ENCODE data around the gene LRRN2.
"Not testable (repeated sequence)": the region's sequence is repeated elsewhere in the genome, so short reads cannot be mapped to it uniquely, and the experiment has no call there.

The LRRN2 gene

DNA sequence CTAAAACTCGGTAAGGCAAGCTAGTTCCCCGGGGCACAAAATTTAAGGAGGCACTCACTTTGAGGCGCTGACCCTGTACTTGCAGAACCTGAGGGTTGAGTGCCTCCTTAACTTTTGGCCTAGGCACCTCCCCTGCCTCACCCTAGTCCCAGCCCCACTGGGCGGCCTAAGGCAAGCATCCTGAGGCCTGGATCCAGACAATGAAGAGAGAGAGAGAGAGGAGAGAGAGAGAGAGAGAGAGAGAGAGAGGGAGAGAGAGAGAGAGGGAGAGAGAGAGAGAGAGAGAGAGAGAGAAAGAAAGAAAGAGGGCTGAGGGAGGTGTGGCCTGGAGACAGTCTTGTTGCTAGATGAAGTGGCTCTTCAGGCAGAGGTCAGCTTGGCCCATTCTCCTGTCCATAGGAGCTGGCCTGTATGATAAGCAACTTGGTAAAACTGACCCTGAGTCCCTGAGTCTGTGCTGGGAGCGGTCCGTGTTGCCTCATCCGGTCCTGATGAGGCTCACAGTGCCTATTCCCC, 7.4 kb upstream of the LRRN2 start:
- DNase-seq (ENCODE audit: low read depth in 2 of 2): no peak

- no peak for DNase-seq (ENCODE audit: low read depth in 2 of 2)
Measured at GRCh38 chr1:204692325-204692840, 6.8 kb upstream of the LRRN2 start.

DNA sequence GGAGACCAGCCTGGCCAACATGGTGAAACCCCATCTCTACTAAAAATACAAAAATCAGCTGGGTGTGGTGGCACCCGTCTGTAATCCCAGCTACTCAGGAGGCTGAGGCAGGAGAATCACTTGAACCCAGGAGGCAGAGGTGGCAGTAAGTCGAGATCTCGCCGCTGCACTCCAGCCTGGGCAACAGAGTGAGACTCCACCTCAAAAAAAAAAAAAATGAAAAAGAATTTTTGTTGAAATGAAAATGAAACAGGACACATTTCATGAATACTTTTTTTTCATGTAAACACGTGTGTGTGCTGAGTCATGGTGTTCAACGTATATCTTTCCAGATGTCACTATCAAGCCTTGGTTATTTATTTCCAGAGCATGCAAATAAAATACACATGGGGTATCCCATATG, 5.8 kb upstream of the LRRN2 start:
- DNase-seq (ENCODE audit: low read depth in 2 of 2): not testable (repeated sequence)

DNA sequence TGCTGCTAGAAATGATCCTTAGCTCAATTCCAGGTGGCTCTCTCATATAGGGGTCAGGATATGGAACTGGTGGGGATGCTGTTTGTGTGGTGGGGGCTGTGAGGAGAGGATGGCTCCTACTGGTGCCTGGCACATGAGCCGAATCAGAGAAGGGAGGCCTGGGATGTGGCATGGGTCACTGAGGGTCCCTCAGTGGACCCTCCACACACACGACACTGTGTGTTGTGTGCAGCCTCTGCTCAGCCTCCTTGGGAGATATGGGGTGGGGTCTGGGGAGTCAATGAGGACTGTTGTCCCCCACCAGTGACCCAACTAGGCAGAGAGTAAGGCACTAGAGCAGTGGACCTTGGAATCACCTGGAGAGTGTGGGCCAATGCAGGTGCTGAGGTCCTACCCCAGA, 3.2 kb upstream of the LRRN2 start:
- no peak for DNase-seq (ENCODE audit: low read depth in 2 of 2)

- DNase-seq (ENCODE audit: low read depth in 2 of 2): no peak
Measured at GRCh38 chr1:204688007-204688406, 2.5 kb upstream of the LRRN2 start.

DNA sequence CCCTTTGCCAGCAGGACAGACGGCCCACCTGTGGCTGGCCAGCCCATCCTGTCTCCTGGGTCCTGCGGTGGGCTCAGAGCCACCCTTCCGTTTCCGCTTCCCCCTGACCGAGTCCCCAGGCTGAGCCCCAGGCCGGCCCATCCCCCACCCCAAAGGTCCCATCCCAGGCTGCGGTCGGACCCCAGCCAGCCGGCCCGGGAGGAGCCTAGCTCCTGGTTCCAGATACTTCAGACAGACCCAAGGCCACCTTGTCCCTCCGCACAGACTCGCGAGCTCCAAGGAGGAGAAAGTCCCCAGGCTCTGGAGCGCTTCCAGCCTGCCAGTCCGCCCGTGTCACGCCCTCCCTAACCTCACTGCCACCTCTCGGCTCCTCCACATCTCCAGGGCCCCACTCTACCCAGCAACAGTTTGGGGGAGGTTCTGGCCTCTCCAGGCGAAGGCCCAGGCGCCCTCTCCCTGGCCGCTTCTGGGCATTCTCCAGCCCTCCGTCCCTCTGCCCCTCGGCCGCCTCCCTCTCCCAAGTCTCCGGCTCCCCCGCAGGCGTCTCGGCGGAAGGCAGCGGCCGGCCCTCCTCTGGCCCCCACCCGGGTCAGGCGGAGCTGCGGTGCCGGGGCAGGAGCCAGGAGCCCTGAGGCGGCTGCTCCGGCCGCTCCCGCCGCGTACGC, 835 bp downstream of the LRRN2 start:
- no peak for DNase-seq (ENCODE audit: low read depth in 2 of 2)

GRCh38 chr1:204684206-204684570, 1.4 kb downstream of the LRRN2 start:
- no peak for DNase-seq (ENCODE audit: low read depth in 2 of 2)

- DNase-seq (ENCODE audit: low read depth in 2 of 2): no peak
Measured at GRCh38 chr1:204683284-204684205, 2.0 kb downstream of the LRRN2 start.

DNA sequence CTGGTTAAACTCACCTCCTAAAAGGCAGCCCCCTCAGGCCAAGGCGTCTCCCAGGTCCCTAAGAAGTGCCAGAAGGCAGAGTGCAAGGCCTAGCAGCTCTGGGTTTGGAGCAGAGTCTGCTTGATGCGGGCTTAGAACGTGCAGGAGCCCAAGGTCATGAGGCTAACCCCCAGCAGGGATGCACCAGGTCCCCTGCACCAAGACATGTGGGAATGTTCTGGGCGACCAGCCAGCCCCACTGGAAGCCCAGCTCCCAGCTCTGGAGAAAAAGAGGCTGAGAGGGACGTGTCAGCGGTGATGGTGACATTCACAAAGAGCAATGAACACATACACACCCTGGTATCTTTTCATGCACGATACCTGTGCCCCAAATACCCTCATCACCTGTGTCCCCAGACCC, 5.1 kb downstream of the LRRN2 start:
- no peak for DNase-seq (ENCODE audit: low read depth in 2 of 2)

- DNase-seq (ENCODE audit: low read depth in 2 of 2): no peak
Measured at GRCh38 chr1:204680051-204680450, 5.5 kb downstream of the LRRN2 start.

DNA sequence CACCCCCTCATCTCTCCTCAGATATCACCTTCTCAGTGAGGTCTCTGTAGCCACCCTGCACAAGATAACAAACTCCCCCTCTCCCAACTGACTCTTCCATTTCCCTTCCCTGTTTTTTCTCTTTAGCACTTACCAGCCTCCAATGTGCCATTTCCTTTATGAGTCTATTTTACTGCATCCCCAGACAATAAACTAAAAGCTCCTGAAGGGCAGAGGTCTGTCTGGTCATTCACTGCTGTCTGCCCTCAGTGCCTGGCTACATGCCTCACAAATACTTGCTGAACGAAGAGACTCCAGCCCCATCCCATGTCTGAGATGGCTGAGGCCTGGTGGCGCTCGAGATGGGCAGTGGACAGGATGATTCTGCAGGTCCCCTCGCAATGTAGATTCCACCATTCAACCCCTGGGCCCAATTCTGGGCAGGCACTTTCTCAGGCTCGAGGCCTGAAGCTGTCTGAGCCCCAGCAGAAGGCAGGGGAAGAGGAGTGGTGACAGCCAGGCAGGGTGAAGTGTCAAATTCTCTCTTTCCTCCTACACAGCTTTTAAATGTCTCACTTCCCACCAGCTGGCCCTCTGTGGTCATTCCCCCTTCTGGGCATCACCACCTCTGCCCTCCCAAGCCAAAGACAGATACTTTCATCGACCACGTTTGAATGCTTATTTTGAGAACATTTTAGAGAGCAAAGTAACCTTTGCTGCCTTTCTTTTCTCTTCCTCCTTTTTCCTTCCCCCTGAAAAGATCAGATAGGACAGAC, 6.6 kb downstream of the LRRN2 start:
- DNase-seq (ENCODE audit: low read depth in 2 of 2): no peak

DNA sequence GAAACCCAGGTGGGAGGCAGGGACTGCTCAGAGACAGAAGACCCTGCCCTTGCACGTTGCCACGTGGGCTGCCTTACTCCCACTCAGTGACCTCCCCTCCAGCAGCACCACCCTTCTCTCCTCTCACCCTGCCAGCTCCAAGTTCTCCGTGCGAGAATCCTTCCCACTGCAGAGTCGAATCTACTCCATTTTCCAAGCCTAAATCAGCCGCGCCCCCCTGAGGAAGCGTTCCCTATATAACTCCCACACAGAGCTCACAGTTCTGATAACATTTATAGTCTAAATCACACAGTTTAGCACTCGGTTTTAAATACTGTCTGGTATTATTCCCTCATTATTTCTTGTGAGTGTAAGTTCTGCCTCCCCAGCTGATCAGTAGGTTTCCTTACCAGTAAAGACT, 7.7 kb downstream of the LRRN2 start:
- DNase-seq (ENCODE audit: low read depth in 2 of 2): no peak

- DNase-seq (ENCODE audit: low read depth in 2 of 2): no peak
Measured at GRCh38 chr1:204676043-204676442, 9.5 kb downstream of the LRRN2 start.

GRCh38 chr1:204673909-204674649, 11.5 kb downstream of the LRRN2 start:
- no peak for DNase-seq (ENCODE audit: low read depth in 2 of 2)

DNA sequence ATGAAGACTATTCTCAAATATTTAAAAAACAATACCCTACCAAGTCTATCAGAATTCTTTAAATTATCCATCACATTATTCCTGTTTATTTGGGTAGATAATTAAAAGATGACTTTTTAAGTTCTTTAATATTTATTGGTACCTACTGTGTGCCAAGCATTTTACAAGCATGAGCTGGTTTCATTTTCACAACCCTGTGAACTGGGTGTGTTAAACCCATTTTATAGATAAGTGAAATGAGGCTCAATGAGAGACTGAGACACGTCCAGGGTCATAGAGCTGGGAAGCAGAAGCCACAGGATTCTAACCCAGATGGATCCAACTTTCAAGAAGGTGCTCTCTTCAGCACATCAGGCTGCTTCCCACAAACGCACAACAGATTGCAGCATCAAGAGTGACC, 12.3 kb downstream of the LRRN2 start:
- DNase-seq (ENCODE audit: low read depth in 2 of 2): no peak

GRCh38 chr1:204672482-204673121, 12.9 kb downstream of the LRRN2 start:
- no peak for DNase-seq (ENCODE audit: low read depth in 2 of 2)

DNA sequence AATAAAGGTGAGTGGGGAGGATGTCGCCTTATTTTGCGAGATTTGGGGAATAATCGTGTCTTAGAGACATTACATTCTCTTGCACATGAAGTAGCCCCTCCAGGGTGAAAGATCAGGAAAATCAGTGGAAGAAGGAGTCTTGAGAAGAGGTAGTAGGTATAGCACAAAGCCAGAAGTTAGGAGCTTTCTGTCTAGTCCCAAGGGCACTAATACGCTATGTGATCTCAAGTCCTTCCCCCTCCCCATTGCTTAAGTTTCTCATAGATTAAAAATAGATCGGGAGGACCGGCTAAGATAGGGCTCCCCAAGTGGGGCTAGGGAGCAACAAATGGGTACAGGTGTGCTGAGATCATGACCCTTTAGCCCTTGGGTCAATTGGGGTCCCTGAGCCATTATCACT, 13.5 kb downstream of the LRRN2 start:
- no peak for DNase-seq (ENCODE audit: low read depth in 2 of 2)

- no peak for DNase-seq (ENCODE audit: low read depth in 2 of 2)
Measured at GRCh38 chr1:204670152-204670927, 15.2 kb downstream of the LRRN2 start.

- no peak for DNase-seq (ENCODE audit: low read depth in 2 of 2)
Measured at GRCh38 chr1:204669579-204669978, 16.0 kb downstream of the LRRN2 start.

DNA sequence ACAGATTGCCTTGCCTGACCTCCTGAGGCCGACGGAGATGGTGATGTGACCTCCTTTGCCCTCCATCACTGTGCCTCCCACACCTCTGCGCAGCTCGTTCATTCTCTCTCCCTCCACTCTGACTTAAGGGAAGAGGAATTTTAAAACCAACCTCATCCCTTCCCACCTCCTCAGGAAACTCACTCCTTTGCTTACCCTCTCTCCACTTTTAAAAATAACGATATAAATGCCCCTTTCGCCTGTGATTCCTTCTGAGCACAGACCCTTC, 21.2 kb downstream of the LRRN2 start:
- no peak for DNase-seq (ENCODE audit: low read depth in 2 of 2)

Measured in stimulated activated CD8-positive, alpha-beta memory T cell treated with anti-CD3 and anti-CD28 coated beads, Interleukin-7, amount 100 ng/mL, for 4 hours (primary cell).